ENCODE data around the gene MTNR1B.

Gene MTNR1B

GRCh38 chr11:92929246-92929645, 40.2 kb upstream of the MTNR1B start:
- ATAC-seq (ENCODE audit: insufficient read depth, low read depth) (no peak), DNase-seq (no peak)
- Histone ChIP-seq H3K27me3 (ENCODE audit: insufficient read depth, low read length, poor library complexity) (no peaks in the 10 kb centered on the region), H3K4me3 (ENCODE audit: low read depth in 1 of 2, low read length in 2 of 2) (no peak overlapping the region), H2AFZ (ENCODE audit: low read depth, low read length) (no peak overlapping the region), H4K20me1 (ENCODE audit: insufficient read depth, low read length) (no peaks in the 10 kb centered on the region), H3K4me1 (ENCODE audit: insufficient read depth, low read length) (no peaks in the 10 kb centered on the region), H3K9me3 (ENCODE audit: insufficient read depth, low read length, severe bottlenecking) (peaks cover 20% of the 10 kb centered on the region), H3K27ac (ENCODE audit: low read length) (no peak overlapping the region), H3K36me3 (ENCODE audit: insufficient read depth, low read length) (no peaks in the 10 kb centered on the region), H3K9ac (ENCODE audit: low read depth, low read length) (no peak overlapping the region), H3K79me2 (ENCODE audit: insufficient read depth, low read length) (no peaks in the 10 kb centered on the region), H3K4me2 (ENCODE audit: insufficient read depth, low read length) (no peak overlapping the region)
- no peak for TF ChIP-seq CTCF (IDR thresholded peaks at IDR 0.05; ENCODE audit: borderline replicate concordance, extremely low read depth, low read length, poor library complexity, severe bottlenecking)
- TF ChIP-seq EZH2 (IDR thresholded peaks at IDR 0.05; ENCODE audit: borderline replicate concordance, low read depth, low read length, severe bottlenecking), result no peak

GRCh38 chr11:92929653-92930052, 39.8 kb upstream of the MTNR1B start:
- Histone ChIP-seq H3K4me3 (ENCODE audit: low read depth in 1 of 2, low read length in 2 of 2) (no peak overlapping the region), H3K27me3 (ENCODE audit: insufficient read depth, low read length, poor library complexity) (no peaks in the 10 kb centered on the region), H3K4me2 (ENCODE audit: insufficient read depth, low read length) (no peak overlapping the region), H3K4me1 (ENCODE audit: insufficient read depth, low read length) (no peaks in the 10 kb centered on the region), H3K9me3 (ENCODE audit: insufficient read depth, low read length, severe bottlenecking) (peaks cover 17% of the 10 kb centered on the region), H3K36me3 (ENCODE audit: insufficient read depth, low read length) (no peaks in the 10 kb centered on the region), H3K9ac (ENCODE audit: low read depth, low read length) (no peak overlapping the region), H2AFZ (ENCODE audit: low read depth, low read length) (no peak overlapping the region), H3K79me2 (ENCODE audit: insufficient read depth, low read length) (no peaks in the 10 kb centered on the region), H3K27ac (ENCODE audit: low read length) (no peak overlapping the region), H4K20me1 (ENCODE audit: insufficient read depth, low read length) (no peaks in the 10 kb centered on the region)
- DNase-seq, result no peak
- TF ChIP-seq CTCF (IDR thresholded peaks at IDR 0.05; ENCODE audit: borderline replicate concordance, extremely low read depth, low read length, poor library complexity, severe bottlenecking) (no peak), EZH2 (IDR thresholded peaks at IDR 0.05; ENCODE audit: borderline replicate concordance, low read depth, low read length, severe bottlenecking) (no peak)
- ATAC-seq (ENCODE audit: insufficient read depth, low read depth), result no peak

DNA sequence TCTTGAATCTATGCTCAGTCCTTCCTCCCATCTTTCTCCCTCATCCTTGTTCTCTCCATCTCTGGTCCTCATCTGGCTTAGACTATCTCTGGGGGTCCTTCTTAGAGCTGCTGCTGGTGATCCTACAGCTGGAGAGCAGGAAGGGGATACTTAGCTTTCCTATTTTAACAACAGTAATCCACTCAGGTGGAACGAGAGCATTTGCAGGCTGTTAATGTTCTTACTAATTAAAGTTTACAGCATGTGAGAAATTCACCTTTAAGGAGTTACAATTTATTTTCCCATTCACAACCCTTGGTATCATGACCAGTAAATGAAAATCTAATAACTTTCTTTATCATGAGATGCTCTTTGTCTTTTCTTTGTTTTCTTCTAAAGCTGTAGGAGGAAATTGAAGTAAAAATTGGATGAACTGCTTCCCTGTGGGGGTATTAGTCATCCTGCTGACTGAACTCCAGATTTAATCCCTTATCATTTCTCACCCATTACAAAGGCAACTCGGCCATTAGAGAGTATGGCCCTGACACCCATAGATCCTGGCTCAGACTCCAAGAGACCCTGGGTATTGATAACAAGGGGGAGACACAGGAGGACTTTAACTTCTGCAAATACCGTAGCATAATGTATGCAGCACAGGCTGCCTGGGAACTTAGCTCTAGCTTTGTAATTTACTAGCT, 37.6 kb upstream of the MTNR1B start:
- Histone ChIP-seq H3K9me3 (ENCODE audit: insufficient read depth, low read length, severe bottlenecking) (no peaks in the 10 kb centered on the region), H2AFZ (ENCODE audit: low read depth, low read length) (no peak overlapping the region), H3K4me1 (ENCODE audit: insufficient read depth, low read length) (no peaks in the 10 kb centered on the region), H3K27me3 (ENCODE audit: insufficient read depth, low read length, poor library complexity) (no peaks in the 10 kb centered on the region), H3K36me3 (ENCODE audit: insufficient read depth, low read length) (no peaks in the 10 kb centered on the region), H3K27ac (ENCODE audit: low read length) (no peak overlapping the region), H3K79me2 (ENCODE audit: insufficient read depth, low read length) (no peaks in the 10 kb centered on the region), H3K4me3 (ENCODE audit: low read depth in 1 of 2, low read length in 2 of 2) (no peak overlapping the region), H4K20me1 (ENCODE audit: insufficient read depth, low read length) (no peaks in the 10 kb centered on the region), H3K4me2 (ENCODE audit: insufficient read depth, low read length) (no peak overlapping the region), H3K9ac (ENCODE audit: low read depth, low read length) (no peak overlapping the region)
- DNase-seq (no peak), ATAC-seq (ENCODE audit: insufficient read depth, low read depth) (no peak)
- no peak for TF ChIP-seq CTCF (IDR thresholded peaks at IDR 0.05; ENCODE audit: borderline replicate concordance, extremely low read depth, low read length, poor library complexity, severe bottlenecking)
- no peak for TF ChIP-seq EZH2 (IDR thresholded peaks at IDR 0.05; ENCODE audit: borderline replicate concordance, low read depth, low read length, severe bottlenecking)
